ENCODE data around the gene NEXN.

DNA sequence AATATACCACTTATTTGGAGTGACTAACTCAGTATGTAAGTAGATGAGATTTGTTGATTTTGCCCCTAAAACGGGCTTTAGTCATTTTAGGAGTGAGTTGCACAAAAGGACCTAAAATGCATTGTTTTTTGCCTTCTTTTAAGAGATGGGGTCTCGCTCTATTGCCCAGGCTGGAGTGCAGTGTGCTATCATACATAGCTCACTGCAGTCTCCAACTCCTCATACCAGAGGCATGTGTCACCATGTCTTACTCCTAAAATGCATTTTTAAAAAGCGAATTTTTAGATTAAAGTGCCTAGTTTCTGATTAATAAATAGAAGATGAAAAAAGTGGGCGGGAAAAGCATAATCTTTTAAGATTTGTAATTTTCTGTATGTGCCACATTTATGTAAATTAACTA lies 11.5 kb upstream of the NEXN start:
- TF ChIP-seq CTCF (conservative IDR thresholded peaks at IDR 0.05) (no peak), ZFX (IDR thresholded peaks at IDR 0.05) (no peak)
